K562 (cell line): ENCODE measurements around the gene SLC5A2. TPM values are rescaled to one million over a fixed set of nuclear protein-coding genes. Genes with fewer than 3 reads are reported as not detected.
A peak's percentile ranks its signal among the peaks of the same experiment; 100 is the strongest.

Experiments used
- ATAC-seq: fragments of 200-7000 bp; cut with Tn5 transposase; 3 replicates; pipeline ENCODE4 v1.9.1; 2020; ENCODE audit warnings: moderate library complexity
- BruUV-seq: library from RNA; stranded (reverse); fragments of 400-500 nt; replicated peaks from 2 replicates; lab custom pipeline; 2021; lab: Mats Ljungman, UMichigan
- CTCF ChIA-PET: fragments of 300-600 bp; formaldehyde crosslinking; extraction: SDS; loops from one replicate; lab custom pipeline; 2021; ENCODE audit warnings: low intra/inter-chr PET ratio; lab: Yijun Ruan, JAX
- POLR2A ChIA-PET: fragments of 300-600, 350-650 bp; sonication (Branson Sonifier 250); formaldehyde crosslinking; extraction: SDS; loops from one replicate; lab custom pipeline; 2021; ENCODE audit warnings: antibody characterized with exemption, inconsistent platforms; lab: Yijun Ruan, JAX
- DNase-seq, 4 experiments: peaks; one replicate each; pipeline versions ENCODE4 v3.0.0 to v3.0.0-alpha.2; 2011 to 2018; ENCODE audit warnings: low spot score in 3 of 4, mixed read lengths in 3 of 4; ENCODE audit errors: extremely low read depth in 1 of 4
- FAIRE-seq: peaks from 2 replicates; lab custom pipeline; 2011; peaks lifted over from hg19 to GRCh38; lab: Jason Lieb, UNC
- H2AFZ ChIP-seq: 2 replicates; pipeline ENCODE4 v1.6.0; 2011; ENCODE audit warnings: low read depth, low read length, control low read depth, inconsistent platforms
- H3K27ac ChIP-seq: fragments of 200-600 bp; 3 replicates; pipeline ENCODE4 v1.8.0; 2011; ENCODE audit warnings: low read depth, mild to moderate bottlenecking, control low read depth, inconsistent platforms, low read length, moderate library complexity, mixed read lengths; ENCODE audit errors: extremely low read depth
- H3K27me3 ChIP-seq, 2 experiments: fragments of 300-600 bp in 1 of 2; 2 replicates in 1 of 2; 3 replicates in 1 of 2; pipeline versions ENCODE4 v1.6.0 to v1.8.0; 2011; ENCODE audit warnings: inconsistent platforms in 2 of 2, low read length in 2 of 2, mild to moderate bottlenecking in 1 of 2, mixed read lengths in 1 of 2, moderate library complexity in 1 of 2; ENCODE audit not compliant: control insufficient read depth in 2 of 2, insufficient read depth in 2 of 2
- H3K36me3 ChIP-seq: fragments of 300-600 bp; 3 replicates; pipeline ENCODE4 v1.8.0; 2011; ENCODE audit warnings: mild to moderate bottlenecking, low read length, inconsistent platforms; ENCODE audit not compliant: control insufficient read depth, insufficient read depth
- H3K4me1 ChIP-seq, 2 experiments: fragments of 200-600 bp in 1 of 2; replicated peaks in 1 of 2; 2 replicates in 1 of 2; 3 replicates in 1 of 2; pipeline versions ENCODE4 v1.5.1 to v1.8.0; 2011; ENCODE audit warnings: inconsistent platforms in 2 of 2, low read length in 2 of 2, mild to moderate bottlenecking in 1 of 2, mixed read lengths in 1 of 2, moderate library complexity in 1 of 2; ENCODE audit not compliant: control insufficient read depth in 2 of 2, insufficient read depth in 2 of 2
- H3K4me2 ChIP-seq: 2 replicates; pipeline ENCODE4 v1.6.1; 2011; ENCODE audit warnings: low read length, control low read depth, inconsistent platforms, mixed read lengths; ENCODE audit not compliant: insufficient read depth
- H3K4me3 ChIP-seq: fragments of 200-600 bp; sonication (generic), shearing (Covaris generic); 2 replicates; pipeline ENCODE4 v1.5.1; 2016; ENCODE audit warnings: control low read depth, inconsistent platforms
- H3K79me2 ChIP-seq: fragments of 200-600 bp; 3 replicates; pipeline ENCODE4 v1.8.0; 2011; ENCODE audit warnings: low read length, inconsistent platforms; ENCODE audit not compliant: control insufficient read depth, insufficient read depth
- H3K9ac ChIP-seq, 2 experiments: 2 replicates each; pipeline versions ENCODE4 v1.6.0 to v1.6.1; 2011; ENCODE audit warnings: low read depth in 2 of 2, low read length in 2 of 2, control low read depth in 1 of 2, inconsistent platforms in 1 of 2, mild to moderate bottlenecking in 1 of 2, mixed read lengths in 1 of 2; ENCODE audit not compliant: insufficient read depth in 1 of 2
- H3K9me1 ChIP-seq: one replicate; pipeline ENCODE4 v1.6.0; 2011; ENCODE audit warnings: inconsistent platforms, mild to moderate bottlenecking, low read length, moderate library complexity; ENCODE audit not compliant: control insufficient read depth, insufficient read depth
- H3K9me3 ChIP-seq: replicated peaks from 2 replicates; pipeline ENCODE4 v1.5.1; 2011; ENCODE audit warnings: low read depth, low read length, inconsistent platforms; ENCODE audit not compliant: control insufficient read depth, insufficient read depth
- H4K20me1 ChIP-seq: replicated peaks from 2 replicates; pipeline ENCODE4 v1.6.1; 2011; ENCODE audit warnings: low read length, inconsistent platforms, mixed read lengths; ENCODE audit not compliant: control insufficient read depth, insufficient read depth
- NRF1 ChIP-seq, 2 experiments: fragments of 450-650 bp; IDR thresholded peaks in 1 of 2; conservative IDR thresholded peaks in 1 of 2; 2 replicates each; pipeline ENCODE4 v1.6.1; 2014; ENCODE audit warnings: mild to moderate bottlenecking in 2 of 2
- WGBS: fragments of 100-300 bp; shearing (Covaris generic); methylation state at CpG from one replicate; pipeline ENCODE4 v1.1.6; 2016; ENCODE audit warnings: low coverage, mixed read lengths; ENCODE audit not compliant: insufficient coverage; ENCODE audit errors: missing lambda C conversion rate; 5-methylcytosine and 5-hydroxymethylcytosine counted together
- in situ Hi-C: fragments of 300-500 bp; cut with MboI; formaldehyde crosslinking; loops from 4 replicates; pipeline ENCODE4 v1.15.0; 2018; ENCODE audit warnings: inconsistent platforms, mixed read lengths
- intact Hi-C: fragments of 100-400 bp; cut with micrococcal nuclease; formaldehyde crosslinking; loops from 2 replicates; pipeline ENCODE4 v1.14.2; 2022
- polyA plus RNA-seq, 8 experiments: library from polyadenylated mRNA; depleted of rRNA in 4 of 8; stranded (reverse) in 5 of 8; unstranded in 3 of 8; fragments of >200 nt; fragmentation: Nextera tagmentation in 2 of 8; fragmentation: Illumina TruSeq in 1 of 8; extraction: Ambion mirVana in 2 of 8; extraction: Trizol in 1 of 8; gene quantifications; 2 replicates each; pipeline versions ENCODE4 v1.2.1 to v1.2.3, GENCODE V29; 2011 to 2014; ENCODE audit warnings: inconsistent platforms in 1 of 8, missing spikeins in 1 of 8
- total RNA-seq, 7 experiments: library from RNA; depleted of rRNA in 6 of 7; stranded (reverse); fragments of >200 nt in 6 of 7; fragmentation: Illumina TruSeq in 2 of 7; extraction: Trizol in 2 of 7; gene quantifications; 2 replicates each; pipeline versions ENCODE4 v1.2.1 to v1.2.3, GENCODE V29; 2011 to 2021; ENCODE audit warnings: low replicate concordance in 1 of 7
- TF ChIP-seq, protein P1 (sequence below): sonication (generic); formaldehyde crosslinking; IDR thresholded peaks from 2 replicates; pipeline ENCODE4 v1.8.1; 2023; ENCODE audit warnings: mild to moderate bottlenecking, missing genetic modification reagents

The SLC5A2 gene
- total and polyA plus RNA-seq, 9 of the 15 experiments (the other 6 are each of a cell fraction or from before 2014, with no cell fraction given) = 0.07 to 2.7 (median 2.2) TPM; not detected in 6

DNA sequence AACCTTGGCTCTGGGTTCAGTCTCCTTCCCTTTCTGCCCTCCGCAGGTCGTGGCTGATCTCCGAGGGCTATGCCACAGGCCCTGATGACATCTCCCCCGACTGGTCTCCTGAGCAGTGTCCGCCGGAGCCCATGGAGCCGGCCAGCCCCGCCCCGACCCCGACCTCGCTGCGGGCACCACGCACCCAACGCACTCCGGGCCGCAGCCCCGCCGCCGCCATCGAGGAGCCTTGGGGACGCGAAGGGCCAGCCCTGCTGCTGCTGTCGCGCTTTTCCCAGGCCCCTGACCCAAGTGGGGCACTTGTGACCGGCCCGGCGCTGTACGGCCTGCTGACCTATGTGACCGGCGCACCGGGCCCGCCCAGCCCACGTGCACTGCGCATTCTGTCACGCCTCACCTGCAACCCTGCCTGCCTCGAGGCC is 18.6 kb upstream of the SLC5A2 start:
- no peak for FAIRE-seq
- WGBS = 100% methylated on average over 5 of the region's 36 CpGs
- H3K36me3 ChIP-seq = peaks cover 48% of the 10 kb centered on the region; the same call in 2 of the 3 replicates

More for the DNA sequence above, 18.6 kb upstream of the SLC5A2 start:
- no peaks in the 10 kb centered on the region for H3K9me1 ChIP-seq
- no peak overlapping the region for H3K9ac ChIP-seq
- intact Hi-C loops (no loop called here), in situ Hi-C loops (no loop called here)
- peaks cover 4 to 21% of the 10 kb centered on the region in 2 experiments; a peak in 4 of 5 replicates for H3K4me1 ChIP-seq
- H3K27ac ChIP-seq = no peak overlapping the region
- H3K9me3 ChIP-seq = no peaks in the 10 kb centered on the region
- no peak overlapping the region for H2AFZ ChIP-seq
- CTCF ChIA-PET = no interaction called here
- peak in 2 of 4 experiments; percentile 1 to 8 for DNase-seq
- H3K4me2 ChIP-seq = no peak overlapping the region
- H4K20me1 ChIP-seq = no peaks in the 10 kb centered on the region
- TF ChIP-seq, protein P1, sequence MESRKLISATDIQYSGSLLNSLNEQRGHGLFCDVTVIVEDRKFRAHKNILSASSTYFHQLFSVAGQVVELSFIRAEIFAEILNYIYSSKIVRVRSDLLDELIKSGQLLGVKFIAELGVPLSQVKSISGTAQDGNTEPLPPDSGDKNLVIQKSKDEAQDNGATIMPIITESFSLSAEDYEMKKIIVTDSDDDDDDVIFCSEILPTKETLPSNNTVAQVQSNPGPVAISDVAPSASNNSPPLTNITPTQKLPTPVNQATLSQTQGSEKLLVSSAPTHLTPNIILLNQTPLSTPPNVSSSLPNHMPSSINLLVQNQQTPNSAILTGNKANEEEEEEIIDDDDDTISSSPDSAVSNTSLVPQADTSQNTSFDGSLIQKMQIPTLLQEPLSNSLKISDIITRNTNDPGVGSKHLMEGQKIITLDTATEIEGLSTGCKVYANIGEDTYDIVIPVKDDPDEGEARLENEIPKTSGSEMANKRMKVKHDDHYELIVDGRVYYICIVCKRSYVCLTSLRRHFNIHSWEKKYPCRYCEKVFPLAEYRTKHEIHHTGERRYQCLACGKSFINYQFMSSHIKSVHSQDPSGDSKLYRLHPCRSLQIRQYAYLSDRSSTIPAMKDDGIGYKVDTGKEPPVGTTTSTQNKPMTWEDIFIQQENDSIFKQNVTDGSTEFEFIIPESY (CRISPR knock-in tag) = 0 out of 2 replicates have a peak, but pooled peaks have one; percentile 26
- TF ChIP-seq NRF1 (conservative IDR thresholded peaks at IDR 0.05 in 1 of 2, IDR thresholded peaks at IDR 0.05 in 1 of 2) = no peak
- ATAC-seq = no peak
- H3K4me3 ChIP-seq = no peak overlapping the region
- peaks cover 13% of the 10 kb centered on the region; the same call in 2 of the 3 replicates for H3K79me2 ChIP-seq
- no TSS peak for BruUV-seq
- no peaks in the 10 kb centered on the region for H3K27me3 ChIP-seq
- POLR2A ChIA-PET = interaction anchor here (0.6 to 0.9 kb wide), 3 partner anchors 11 to 65 kb away, joined by 3 read pairs; no protein-coding TSS in a partner anchor
